ENCODE data around the gene MESD.

DNA sequence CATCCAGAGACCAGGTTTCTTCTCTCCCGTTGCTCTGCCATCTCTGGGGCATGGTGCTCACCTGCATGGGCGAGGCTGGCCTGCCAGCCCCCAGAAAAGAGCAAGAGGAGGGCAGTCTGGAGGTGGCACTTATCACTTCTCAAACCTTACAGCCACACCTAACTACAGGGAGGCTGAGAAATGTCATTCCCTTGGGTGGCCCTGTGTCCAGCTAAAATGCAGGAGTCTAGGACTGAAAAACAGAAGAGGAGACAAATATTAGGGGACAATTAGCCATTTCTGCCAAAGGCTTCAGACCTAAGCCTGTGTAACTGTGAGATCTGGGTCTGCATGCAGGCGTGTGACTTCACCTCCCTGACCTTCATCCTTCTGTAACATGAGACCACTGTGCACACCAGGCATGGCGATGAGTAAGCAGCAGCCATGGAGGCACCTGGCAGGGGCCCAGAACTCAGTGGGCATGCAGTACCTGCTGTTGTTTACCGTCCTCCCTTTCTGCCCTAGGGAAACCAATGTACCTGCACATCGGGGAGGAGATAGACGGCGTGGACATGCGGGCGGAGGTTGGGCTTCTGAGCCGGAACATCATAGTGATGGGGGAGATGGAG lies 83.4 kb downstream of the MESD start:
- TF ChIP-seq, protein P1, sequence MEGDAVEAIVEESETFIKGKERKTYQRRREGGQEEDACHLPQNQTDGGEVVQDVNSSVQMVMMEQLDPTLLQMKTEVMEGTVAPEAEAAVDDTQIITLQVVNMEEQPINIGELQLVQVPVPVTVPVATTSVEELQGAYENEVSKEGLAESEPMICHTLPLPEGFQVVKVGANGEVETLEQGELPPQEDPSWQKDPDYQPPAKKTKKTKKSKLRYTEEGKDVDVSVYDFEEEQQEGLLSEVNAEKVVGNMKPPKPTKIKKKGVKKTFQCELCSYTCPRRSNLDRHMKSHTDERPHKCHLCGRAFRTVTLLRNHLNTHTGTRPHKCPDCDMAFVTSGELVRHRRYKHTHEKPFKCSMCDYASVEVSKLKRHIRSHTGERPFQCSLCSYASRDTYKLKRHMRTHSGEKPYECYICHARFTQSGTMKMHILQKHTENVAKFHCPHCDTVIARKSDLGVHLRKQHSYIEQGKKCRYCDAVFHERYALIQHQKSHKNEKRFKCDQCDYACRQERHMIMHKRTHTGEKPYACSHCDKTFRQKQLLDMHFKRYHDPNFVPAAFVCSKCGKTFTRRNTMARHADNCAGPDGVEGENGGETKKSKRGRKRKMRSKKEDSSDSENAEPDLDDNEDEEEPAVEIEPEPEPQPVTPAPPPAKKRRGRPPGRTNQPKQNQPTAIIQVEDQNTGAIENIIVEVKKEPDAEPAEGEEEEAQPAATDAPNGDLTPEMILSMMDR (IDR thresholded peaks at IDR 0.05) = no peak
- no peak for TF ChIP-seq ZFX (IDR thresholded peaks at IDR 0.05; ENCODE audit: borderline replicate concordance)
